Left colon (tissue), 2 donors: ENCODE data around the gene ATXN7L1. TPM values are rescaled to one million over a fixed set of nuclear protein-coding genes. Genes with fewer than 3 reads are reported as not detected.

Experiments
- ATAC-seq: fragments of 200-7000 bp; cut with Tn5 transposase; one replicate; pipeline ENCODE4 v1.9.1; 2020; ENCODE audit warnings: mild to moderate bottlenecking, moderate library complexity
- DNase-seq, 2 donors: peaks; one replicate each; pipeline ENCODE4 v3.0.0-alpha.2; 2020
- intact Hi-C, 2 donors: fragments of 100-400 bp; cut with DNase I in 1 of 2; cut with micrococcal nuclease in 1 of 2; formaldehyde crosslinking; loops; one replicate each; pipeline versions ENCODE4 v1.11.2 to v1.14.0; 2022; cut with DNase I, micrococcal nuclease
- total RNA-seq, 2 donors: library from RNA; stranded (reverse); fragmentation: NEBNext Ultra II Directional; extraction: Animal tissue kit (Norgen Biotek cat#: 25700); gene quantifications; one replicate each; pipeline ENCODE4 v1.2.1, GENCODE V29; 2021
- donor health status: DM: no; HTN: no; CAD: no.
- donor health status: DM: yes; HTN: yes; CAD: no.

The ATXN7L1 gene
- total RNA-seq, 2 donors from 2014 or later, result 19.6 to 22.1 TPM

- ATAC-seq (peak; percentile 30), DNase-seq (peak; percentile 30 to 48)
- intact Hi-C loops, result no loop called here
These were observed 38.4 kb downstream of the ATXN7L1 start for GRCh38 chr7:105837765-105838626.

- DNase-seq (no peak), ATAC-seq (no peak)
- intact Hi-C loops, result no loop called here
These were observed 41.0 kb downstream of the ATXN7L1 start for GRCh38 chr7:105835441-105835840.

GRCh38 chr7:105831824-105832535, 44.4 kb downstream of the ATXN7L1 start:
- intact Hi-C loops, result no loop called here
- ATAC-seq (no peak), DNase-seq (no peak)

DNA sequence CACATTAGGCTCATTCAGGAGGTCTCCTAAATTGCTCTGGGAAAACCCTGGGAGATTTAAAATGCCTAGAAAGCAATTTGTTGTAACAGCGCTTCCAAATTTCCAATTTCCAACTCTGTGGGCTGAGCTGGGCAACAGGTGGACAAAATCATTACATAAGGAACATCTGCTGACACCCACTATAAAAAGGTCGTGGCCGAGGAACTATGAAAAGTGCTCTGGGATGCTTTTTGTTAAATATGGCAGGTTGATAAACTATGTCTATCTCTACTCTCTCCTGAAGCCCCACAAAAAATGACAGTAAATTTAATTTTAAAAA, 45.1 kb downstream of the ATXN7L1 start:
- DNase-seq, result no peak
- ATAC-seq, result no peak
- intact Hi-C loops, result no loop called here

DNA sequence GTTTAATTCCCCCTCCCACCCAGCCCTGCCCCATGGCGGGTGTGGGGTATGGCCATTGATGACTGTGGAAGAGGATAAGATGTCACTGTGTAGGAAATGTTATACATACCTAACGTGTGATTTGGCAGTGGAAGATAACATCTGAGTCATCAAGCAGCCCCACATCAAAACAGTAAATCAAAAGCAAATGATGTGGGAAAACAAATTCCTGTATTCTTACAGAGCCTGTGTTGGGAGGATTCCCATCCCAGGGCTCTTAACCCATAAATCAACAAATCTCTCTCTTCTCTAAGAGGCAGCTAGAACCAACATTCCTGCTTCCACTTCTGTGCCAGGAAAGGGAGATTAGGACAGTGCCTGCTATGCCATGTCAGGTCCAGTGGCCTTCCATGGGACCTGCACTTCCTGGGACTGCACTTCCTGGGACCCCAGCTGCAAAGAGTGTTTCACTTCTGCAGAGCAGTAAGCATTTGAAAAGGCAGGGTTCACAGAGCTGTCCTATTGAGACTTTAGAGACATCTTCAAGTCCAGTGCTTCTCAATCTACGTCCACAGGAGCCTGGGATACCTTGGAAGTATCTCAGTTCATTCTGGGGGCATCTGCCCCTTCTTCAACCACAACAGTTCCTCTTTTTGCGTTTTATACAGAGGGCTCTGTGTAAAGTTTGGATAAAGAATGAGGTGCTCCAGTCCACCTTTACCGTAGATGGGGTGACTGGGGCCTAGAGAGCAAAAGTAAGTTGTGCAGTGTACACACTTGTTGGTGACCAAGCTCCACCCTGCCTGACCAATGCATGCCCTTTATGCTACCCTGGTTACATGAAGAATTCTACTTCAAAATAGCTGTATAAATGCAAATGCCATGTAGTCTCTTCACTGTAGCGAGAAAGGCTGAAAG, 45.7 kb downstream of the ATXN7L1 start:
- intact Hi-C loops, result no loop called here
- peak; percentile 18 for ATAC-seq
- no peak for DNase-seq

GRCh38 chr7:105829681-105830322, 46.6 kb downstream of the ATXN7L1 start:
- ATAC-seq (no peak), DNase-seq (no peak)
- intact Hi-C loops, result no loop called here

GRCh38 chr7:105828141-105828540, 48.3 kb downstream of the ATXN7L1 start:
- DNase-seq, result no peak
- intact Hi-C loops, result no loop called here
- no peak for ATAC-seq

- intact Hi-C loops, result no loop called here
- DNase-seq, result no peak
- ATAC-seq, result peak; percentile 75
These were observed 49.1 kb downstream of the ATXN7L1 start for GRCh38 chr7:105827151-105827875.

DNA sequence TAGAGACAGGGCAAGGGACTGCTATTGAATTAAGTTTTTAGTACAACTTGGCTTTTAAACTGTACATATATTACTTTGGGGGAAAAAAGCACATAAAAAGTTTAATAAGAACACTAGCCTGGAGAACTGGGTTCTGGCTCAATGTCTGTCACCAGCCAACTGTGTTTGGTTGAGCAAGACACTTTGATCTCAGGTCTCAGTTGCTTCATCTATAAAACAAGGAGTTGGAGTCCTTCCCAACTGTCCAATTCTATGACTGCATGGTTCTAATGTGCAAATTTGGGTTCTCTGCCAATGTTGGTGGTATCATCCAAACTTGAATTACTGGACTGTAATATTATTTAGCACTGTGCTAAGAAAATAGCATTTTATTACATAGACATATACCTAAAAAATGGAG, 50.3 kb downstream of the ATXN7L1 start:
- ATAC-seq (no peak), DNase-seq (no peak)
- intact Hi-C loops, result no loop called here

- intact Hi-C loops, result no loop called here
- ATAC-seq (no peak), DNase-seq (no peak)
These were observed 51.0 kb downstream of the ATXN7L1 start for GRCh38 chr7:105825371-105825770.

- no peak for DNase-seq
- no peak for ATAC-seq
- intact Hi-C loops, result no loop called here
These were observed 53.6 kb downstream of the ATXN7L1 start for GRCh38 chr7:105822806-105823205.

GRCh38 chr7:105821527-105821926, 54.9 kb downstream of the ATXN7L1 start:
- DNase-seq, result no peak
- no peak for ATAC-seq
- intact Hi-C loops, result no loop called here

DNA sequence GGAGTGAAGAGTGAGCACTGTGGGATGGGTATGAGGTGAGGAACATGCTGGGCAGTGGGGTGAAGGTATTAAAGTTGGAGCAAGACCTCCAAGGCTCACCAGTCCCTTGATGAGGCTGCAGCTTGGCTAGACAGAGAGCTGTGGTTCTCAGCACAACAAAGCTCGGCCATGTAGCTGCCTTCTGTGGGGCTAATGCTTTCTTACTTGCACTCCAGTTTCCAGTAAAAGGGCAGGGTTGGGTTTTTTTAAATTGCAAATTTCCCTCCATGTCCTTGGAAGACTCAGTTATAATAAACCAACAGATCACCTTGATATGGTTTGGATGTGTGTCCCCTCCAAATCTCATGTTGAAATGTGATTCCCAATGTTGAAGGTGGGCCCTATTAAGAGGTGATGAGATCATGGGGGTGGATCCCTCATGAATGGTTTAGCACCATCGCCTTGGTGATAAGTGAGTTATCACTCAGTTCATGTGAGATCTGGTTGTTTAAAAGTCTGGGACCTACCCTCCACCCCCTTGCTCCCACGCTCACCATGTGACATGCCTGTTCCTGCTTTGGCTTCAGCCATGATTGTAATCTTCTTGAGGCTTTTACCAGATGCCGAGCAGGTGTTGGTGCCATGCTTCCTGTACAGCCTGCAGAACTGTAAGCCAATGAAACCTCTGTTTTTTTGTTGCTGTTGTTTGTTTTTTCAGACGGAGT, 55.9 kb downstream of the ATXN7L1 start:
- ATAC-seq (no peak), DNase-seq (no peak)
- intact Hi-C loops, result no loop called here

DNA sequence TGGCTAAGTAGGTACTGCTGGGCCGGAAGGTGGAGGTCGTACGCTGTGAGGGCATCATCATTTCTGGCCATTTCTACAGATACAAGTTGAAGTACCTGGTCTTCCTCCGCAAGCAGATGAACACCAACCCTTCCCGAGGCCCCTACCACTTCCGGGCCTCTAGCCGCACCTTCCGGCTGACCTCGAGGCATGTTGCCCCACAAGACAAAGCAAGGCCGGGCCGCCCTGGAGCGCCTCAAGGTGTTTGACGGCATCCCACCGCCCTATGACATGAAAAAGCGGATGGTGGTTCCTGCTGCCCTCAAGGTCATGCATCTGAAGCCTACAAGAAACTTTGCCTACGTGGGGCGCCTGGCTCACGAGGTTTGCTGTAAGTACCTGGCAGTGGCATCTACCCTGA, 56.8 kb downstream of the ATXN7L1 start:
- DNase-seq (no peak), ATAC-seq (no peak)
- intact Hi-C loops, result no loop called here

- no peak for DNase-seq
- ATAC-seq, result no peak
These were observed 59.3 kb downstream of the ATXN7L1 start for GRCh38 chr7:105816954-105817615.

DNA sequence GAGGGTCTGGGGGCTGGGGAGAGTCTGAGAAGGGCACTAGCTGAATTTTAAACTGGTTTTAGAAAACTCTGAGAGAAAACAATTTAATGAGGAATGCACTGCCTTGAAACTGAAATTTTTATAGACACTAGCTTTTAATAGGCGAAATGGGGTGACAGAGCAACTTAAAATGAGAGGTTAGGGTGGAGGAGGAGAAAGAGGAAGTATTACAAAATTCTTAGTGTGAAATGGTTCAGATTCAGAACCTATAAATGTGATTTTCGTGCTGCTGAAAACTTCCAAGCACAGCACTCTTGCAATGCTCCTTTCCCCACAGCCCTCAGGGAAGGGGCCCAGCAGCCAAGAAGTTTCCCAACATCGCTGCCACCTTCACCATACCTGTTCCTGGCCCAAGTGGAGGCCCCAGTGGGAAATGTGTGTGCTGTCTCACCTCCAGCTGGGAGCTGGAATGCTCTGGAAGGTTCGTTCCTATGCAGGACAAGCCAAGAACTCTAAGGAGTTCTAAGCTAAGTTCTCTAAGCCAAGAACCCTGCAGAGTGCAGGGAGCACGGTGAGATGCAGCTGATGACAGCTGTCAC, 60.0 kb downstream of the ATXN7L1 start:
- DNase-seq, result no peak
- ATAC-seq, result no peak
- intact Hi-C loops, result no loop called here

More at GRCh38 chr7:105816954-105817615, 59.3 kb downstream of the ATXN7L1 start:
- intact Hi-C loops, result no loop called here

DNA sequence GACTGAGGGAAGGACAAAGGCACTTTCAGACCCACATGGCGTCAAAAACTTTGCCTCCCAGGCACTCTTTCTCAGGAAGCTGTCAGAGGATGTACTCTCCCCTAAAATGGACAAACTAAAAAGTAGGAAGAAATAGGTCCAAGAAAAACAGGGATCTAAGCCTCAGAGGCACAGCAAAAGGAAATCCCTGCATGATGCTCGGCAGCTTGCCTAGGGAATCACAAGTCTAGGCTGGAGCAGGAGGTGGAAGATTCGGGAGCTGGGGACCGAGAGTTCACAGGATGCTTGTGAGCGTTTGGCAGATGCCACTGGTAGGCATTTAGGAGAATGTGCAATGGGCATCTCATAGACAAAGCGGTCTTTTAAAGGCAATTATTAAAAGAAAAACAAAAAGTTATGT, 60.8 kb downstream of the ATXN7L1 start:
- no peak for ATAC-seq
- DNase-seq, result no peak
- intact Hi-C loops, result no loop called here
